SU-DHL-6 (cell line): ENCODE results near the gene SERINC2.

ENCODE experiments used
- CTCF ChIP-seq: fragments of 200-600 bp; sonication (generic); IDR thresholded peaks from one replicate; pipeline ENCODE4 v1.5.1; 2017; ENCODE audit warnings: antibody characterized with exemption, mild to moderate bottlenecking, low read length, moderate library complexity; ENCODE audit not compliant: insufficient read depth, poor library complexity, severe bottlenecking
- EZH2phosphoT487 ChIP-seq: fragments of 200-600 bp; sonication (generic), shearing (Covaris generic); conservative IDR thresholded peaks from 2 replicates; pipeline ENCODE4 v1.6.1; 2018; ENCODE audit warnings: mild to moderate bottlenecking, antibody characterized with exemption, low read length, moderate library complexity, mixed read lengths

- TF ChIP-seq CTCF (no peak), EZH2phosphoT487 (no peak)
Observed at GRCh38 chr1:31373897-31374486, 39.0 kb upstream of the SERINC2 start.
